NOMO-1 treated with DMSO at 0.1 percent for 48 hours (cell line): ENCODE measurements around the gene TFCP2L1.
"Not testable (repeated sequence)": the region's sequence is repeated elsewhere in the genome, so short reads cannot be mapped to it uniquely, and the experiment has no call there.

Experiments used
- DNase-seq: peaks from one replicate; lab custom pipeline; 2025; ENCODE audit not compliant: unreplicated experiment; lab: John Stamatoyannopoulos, UW

The TFCP2L1 gene

GRCh38 chr2:121272596-121272995 lies 12.4 kb downstream of the TFCP2L1 start:
- no peak for DNase-seq

DNA sequence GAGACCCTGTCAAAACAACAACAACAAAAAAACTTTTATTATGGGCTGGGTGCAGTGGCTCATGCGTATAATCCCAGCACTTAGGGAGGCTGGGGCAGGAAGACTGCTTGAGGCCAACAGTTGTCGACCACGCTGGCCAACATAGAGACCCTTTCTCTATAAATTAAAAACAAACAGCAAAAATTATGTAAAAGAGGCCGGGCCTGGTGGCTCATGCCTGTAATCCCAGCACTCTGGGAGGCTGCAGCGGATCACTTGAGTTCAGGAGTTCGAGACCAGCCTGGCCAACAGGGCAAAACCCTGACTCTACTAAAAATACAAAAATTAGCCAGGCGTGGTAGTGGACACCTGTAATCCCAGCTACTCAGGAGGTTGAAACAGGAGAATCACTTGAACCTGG lies 15.6 kb downstream of the TFCP2L1 start:
- DNase-seq: not testable (repeated sequence)

- DNase-seq: no peak
Measured at GRCh38 chr2:121266543-121267106, 18.4 kb downstream of the TFCP2L1 start.

- no peak for DNase-seq
Measured at GRCh38 chr2:121263996-121264715, 20.8 kb downstream of the TFCP2L1 start.

DNA sequence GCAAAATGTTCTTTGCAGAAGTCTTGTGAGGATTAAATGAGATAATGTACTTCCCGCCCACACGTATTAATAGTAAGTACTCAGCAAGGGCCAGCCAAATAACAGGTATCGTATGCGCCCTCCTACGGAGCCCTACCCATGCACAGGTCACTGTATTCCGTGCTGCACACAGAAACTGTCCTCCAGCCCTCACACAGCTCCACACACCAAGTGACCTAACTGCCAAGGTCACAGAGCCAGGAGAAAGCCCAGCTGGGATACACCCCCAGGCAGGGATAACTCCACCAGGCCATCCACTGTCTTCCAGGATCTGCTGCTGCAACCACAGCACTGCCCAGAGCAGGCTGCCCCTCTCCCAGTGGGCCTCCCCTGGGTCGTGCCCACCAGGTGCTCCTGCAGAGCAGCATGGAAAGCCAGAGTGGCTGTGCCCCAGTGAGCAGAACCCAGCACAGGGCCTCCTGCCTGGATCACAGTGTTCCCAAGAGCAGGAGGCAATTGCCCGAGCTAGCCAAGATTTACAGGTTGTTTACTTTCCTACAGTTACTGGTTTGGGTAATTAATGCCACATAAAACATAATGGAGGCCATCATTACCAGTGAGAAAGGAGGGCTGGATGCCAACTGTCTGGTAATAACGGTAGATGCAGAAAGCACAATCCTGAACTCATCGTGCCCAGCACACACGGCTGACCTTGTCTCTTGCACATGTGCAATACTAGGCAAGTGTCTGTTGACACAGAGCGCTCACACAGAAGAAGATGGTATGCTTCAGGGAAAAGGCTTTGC lies 24.4 kb downstream of the TFCP2L1 start:
- no peak for DNase-seq

- no peak for DNase-seq
Measured at GRCh38 chr2:121258051-121258450, 27.0 kb downstream of the TFCP2L1 start.

DNA sequence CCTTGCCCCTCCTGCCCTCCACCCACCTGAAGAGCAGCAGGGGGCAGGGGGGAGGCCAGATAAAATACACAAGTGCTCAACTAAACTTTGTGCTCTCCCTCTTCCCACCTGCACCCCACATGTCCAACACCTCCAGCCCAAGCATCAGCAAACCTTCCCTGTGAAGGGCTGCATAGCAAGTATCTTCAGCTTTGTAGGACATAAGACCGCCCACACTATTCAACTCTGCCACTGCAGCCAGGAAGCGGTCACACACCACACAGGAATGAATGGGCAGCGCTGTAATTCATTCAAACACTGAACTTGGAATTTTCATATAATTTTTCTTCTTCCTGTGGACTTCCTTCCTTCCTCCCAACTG lies 27.5 kb downstream of the TFCP2L1 start:
- DNase-seq: no peak

GRCh38 chr2:121256720-121257479 lies 28.1 kb downstream of the TFCP2L1 start:
- DNase-seq: no peak

DNA sequence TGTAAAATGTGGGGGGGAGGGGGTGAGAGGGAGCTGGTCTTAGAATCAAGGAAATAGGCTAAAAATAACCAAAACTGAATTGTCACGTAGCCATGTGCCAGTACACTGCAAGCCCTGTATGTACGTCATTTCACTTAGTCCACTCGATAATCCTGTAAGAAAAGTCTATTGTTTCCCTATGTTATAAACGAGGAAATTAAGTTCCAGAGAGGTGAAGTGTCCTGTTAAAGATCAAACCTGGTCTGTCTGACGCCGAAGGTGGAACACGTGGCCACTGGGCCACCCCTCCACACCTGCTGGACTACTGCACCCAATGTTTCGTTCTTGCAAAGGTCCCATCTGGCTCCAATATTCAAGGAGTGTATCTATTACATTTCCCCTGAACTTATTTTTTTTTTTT lies 29.6 kb downstream of the TFCP2L1 start:
- DNase-seq: no peak

DNA sequence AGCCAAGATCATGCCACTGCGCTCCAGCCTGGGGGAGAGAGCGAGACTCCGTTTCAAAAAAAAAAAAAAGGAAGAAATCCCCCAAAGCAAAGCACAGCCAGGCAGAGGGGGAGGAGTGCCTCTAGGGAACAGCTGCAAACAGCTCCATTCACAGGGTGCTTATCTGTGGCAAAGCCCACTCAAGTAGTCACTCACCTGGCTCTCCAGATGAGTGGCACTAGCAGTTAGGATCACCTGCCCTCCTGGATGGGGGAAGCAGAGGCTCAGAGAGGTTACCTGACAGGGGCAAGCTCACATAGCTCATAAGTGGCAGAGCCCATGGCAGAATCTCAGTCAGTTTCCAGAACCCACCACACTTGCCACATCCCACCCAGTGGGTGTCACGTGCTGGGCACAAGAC lies 30.3 kb downstream of the TFCP2L1 start:
- no peak for DNase-seq

GRCh38 chr2:121253674-121254240 lies 31.2 kb downstream of the TFCP2L1 start:
- no peak for DNase-seq

DNA sequence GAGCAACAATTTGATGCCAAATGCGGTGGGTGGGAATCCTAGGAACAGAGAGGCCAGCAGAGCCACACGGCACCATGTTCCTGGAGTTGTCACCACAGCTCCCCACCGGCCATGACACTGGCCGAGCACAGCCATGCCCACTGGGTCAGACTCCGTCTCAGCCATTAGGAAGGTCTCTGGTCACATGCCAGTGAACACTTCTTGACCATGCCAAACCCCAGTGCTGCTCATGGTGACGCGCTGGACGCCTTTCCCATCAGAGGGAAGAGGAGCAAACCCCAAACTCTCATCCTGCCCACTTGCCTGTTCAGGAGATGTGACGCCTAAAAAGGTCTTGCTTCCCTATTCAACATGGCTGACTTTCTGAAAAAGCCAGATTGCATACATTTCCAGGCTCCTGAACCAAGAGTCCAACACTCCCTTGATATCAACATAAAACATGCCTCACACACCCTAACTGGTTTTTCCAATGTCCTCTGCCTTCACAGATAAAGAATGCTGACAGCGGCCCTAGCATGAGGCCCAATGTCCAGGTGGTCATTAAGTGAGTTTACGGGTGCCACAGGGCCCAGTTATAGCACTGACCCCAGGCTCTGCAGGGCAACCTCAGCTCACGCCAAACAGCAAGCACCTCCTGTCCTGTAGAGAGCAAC lies 31.9 kb downstream of the TFCP2L1 start:
- DNase-seq: no peak

GRCh38 chr2:121251497-121251896 lies 33.5 kb downstream of the TFCP2L1 start:
- no peak for DNase-seq

- DNase-seq: no peak
Measured at GRCh38 chr2:121248766-121249343, 36.1 kb downstream of the TFCP2L1 start.

GRCh38 chr2:121247971-121248370 lies 37.0 kb downstream of the TFCP2L1 start:
- no peak for DNase-seq

DNA sequence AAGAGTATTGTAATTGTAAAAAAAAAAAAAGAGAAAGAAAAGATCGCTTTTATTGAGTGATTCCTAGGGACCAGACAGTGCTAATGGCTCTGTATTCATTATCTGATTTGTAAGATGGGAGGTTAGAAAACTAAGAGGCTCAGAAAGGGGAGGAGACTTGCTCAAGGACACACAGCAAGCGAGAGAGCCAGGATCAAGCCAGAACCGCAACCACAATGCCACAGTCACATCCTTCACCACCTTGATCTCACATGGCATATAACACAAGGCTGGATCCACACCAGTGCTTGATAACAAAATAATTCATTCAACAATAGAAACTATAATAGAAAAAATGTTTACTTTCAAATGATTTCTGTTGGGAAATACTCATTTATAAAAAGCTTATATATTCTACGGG lies 37.5 kb downstream of the TFCP2L1 start:
- DNase-seq: no peak

- no peak for DNase-seq
Measured at GRCh38 chr2:121246704-121247255, 38.2 kb downstream of the TFCP2L1 start.

GRCh38 chr2:121245913-121246312 lies 39.1 kb downstream of the TFCP2L1 start:
- no peak for DNase-seq

GRCh38 chr2:121245120-121245820 lies 39.7 kb downstream of the TFCP2L1 start:
- no peak for DNase-seq
